OCI-LY7 (cell line): ENCODE data around the gene SLC4A3. TPM values are rescaled to one million over a fixed set of nuclear protein-coding genes. Genes with fewer than 3 reads are reported as not detected.

ENCODE experiments used
- BruUV-seq: library from RNA; stranded (reverse); fragments of 400-500 nt; replicated peaks from 2 replicates; lab custom pipeline; 2021; lab: Mats Ljungman, UMichigan
- CTCF ChIA-PET: fragments of 300-600 bp; sonication (Branson Sonifier 250); formaldehyde crosslinking; loops from one replicate; lab custom pipeline; 2022; ENCODE audit warnings: antibody characterized with exemption; ENCODE audit not compliant: unreplicated experiment; lab: Charles Lee
- POLR2A ChIA-PET: fragments of 300-600 bp; sonication (Branson Sonifier 250); formaldehyde crosslinking; loops from one replicate; lab custom pipeline; 2022; ENCODE audit warnings: antibody characterized with exemption; lab: Charles Lee
- DNase-seq: peaks from one replicate; pipeline ENCODE4 v3.0.0-alpha.2; 2015; ENCODE audit warnings: low spot score
- H2AFZ ChIP-seq: fragments of 200-600 bp; sonication (generic), shearing (Covaris generic); 2 replicates; pipeline ENCODE4 v1.6.1; 2014; ENCODE audit warnings: mild to moderate bottlenecking, antibody characterized with exemption, low read length, moderate library complexity
- H3K27ac ChIP-seq: fragments of 200-600 bp; sonication (generic); 2 replicates; pipeline ENCODE4 v1.5.1; 2014; ENCODE audit warnings: mixed run types, low read depth, mild to moderate bottlenecking, moderate library complexity, low read length, inconsistent platforms; ENCODE audit not compliant: poor library complexity, severe bottlenecking
- H3K36me3 ChIP-seq: fragments of 200-600 bp; sonication (generic); 2 replicates; pipeline ENCODE4 v1.6.1; 2014; ENCODE audit warnings: mild to moderate bottlenecking, antibody characterized with exemption, low read length, moderate library complexity, mixed read lengths; ENCODE audit not compliant: insufficient read depth
- H3K4me1 ChIP-seq: fragments of 200-600 bp; sonication (generic); 2 replicates; pipeline ENCODE4 v1.5.1; 2014; ENCODE audit warnings: mild to moderate bottlenecking, low read length; ENCODE audit not compliant: insufficient read depth, poor library complexity, severe bottlenecking
- H3K4me2 ChIP-seq: fragments of 200-600 bp; sonication (generic); 2 replicates; pipeline ENCODE4 v1.6.1; 2014; ENCODE audit warnings: mild to moderate bottlenecking, low read length
- H3K4me3 ChIP-seq: fragments of 200-600 bp; sonication (generic); 2 replicates; pipeline ENCODE4 v1.5.1; 2014; ENCODE audit warnings: mild to moderate bottlenecking, low read depth, low read length; ENCODE audit not compliant: poor library complexity, severe bottlenecking
- H3K79me2 ChIP-seq: fragments of 200-600 bp; sonication (generic); 2 replicates; pipeline ENCODE4 v1.6.1; 2016; ENCODE audit warnings: low read depth, mild to moderate bottlenecking, low read length, moderate library complexity, mixed read lengths; ENCODE audit not compliant: insufficient read depth
- H3K9me2 ChIP-seq: fragments of 200-600 bp; sonication (generic); 2 replicates; pipeline ENCODE4 v1.6.1; 2016; ENCODE audit warnings: mild to moderate bottlenecking, low read length, mixed read lengths; ENCODE audit not compliant: insufficient read depth
- H3K9me3 ChIP-seq: fragments of 200-600 bp; sonication (generic); 2 replicates; pipeline ENCODE4 v1.6.1; 2014; ENCODE audit warnings: mild to moderate bottlenecking, mixed run types, low read length, mixed read lengths
- H4K20me1 ChIP-seq: fragments of 200-600 bp; sonication (generic); 2 replicates; pipeline ENCODE4 v1.6.1; 2014; ENCODE audit warnings: mild to moderate bottlenecking, antibody characterized with exemption, low read length, moderate library complexity, mixed read lengths; ENCODE audit not compliant: insufficient read depth
- CTCF ChIP-seq: fragments of 200-600 bp; sonication (generic); conservative IDR thresholded peaks from 2 replicates; pipeline ENCODE4 v1.5.1; 2014; ENCODE audit warnings: mild to moderate bottlenecking, antibody characterized with exemption, low read length, moderate library complexity, mixed read lengths
- EZH2phosphoT487 ChIP-seq: fragments of 200-600 bp; sonication (generic); IDR thresholded peaks from 2 replicates; pipeline ENCODE4 v1.6.1; 2018; ENCODE audit warnings: low read depth, borderline replicate concordance, mild to moderate bottlenecking, mixed run types, antibody characterized with exemption, low read length, moderate library complexity, mixed read lengths
- intact Hi-C: fragments of 100-400 bp; cut with micrococcal nuclease; formaldehyde crosslinking; loops from one replicate; pipeline ENCODE4 v1.10.0; 2022; ENCODE audit not compliant: unreplicated experiment
- total RNA-seq, 2 experiments: library from RNA; depleted of rRNA in 1 of 2; stranded (reverse); fragments of >200 nt in 1 of 2; shearing (Covaris generic) in 1 of 2; gene quantifications; 2 replicates each; pipeline ENCODE4 v1.2.3, GENCODE V29; 2014 to 2022

SLC4A3 gene
- total RNA-seq, 2 experiments from 2014 or later, result not detected

GRCh38 chr2:219613461-219614070 is 13.9 kb upstream of the SLC4A3 start:
- intact Hi-C loops, result no loop called here
- Histone ChIP-seq H4K20me1 (no peaks in the 10 kb centered on the region), H3K36me3 (peaks cover 17% of the 10 kb centered on the region; the same call in 1 of the 2 replicates), H3K9me3 (no peaks in the 10 kb centered on the region), H3K27ac (no peak overlapping the region), H3K79me2 (no peaks in the 10 kb centered on the region), H3K4me1 (peaks cover 6% of the 10 kb centered on the region), H2AFZ (no peak overlapping the region), H3K4me3 (no peak overlapping the region), H3K4me2 (no peak overlapping the region), H3K9me2 (no peaks in the 10 kb centered on the region)
- ChIA-PET CTCF (no interaction called here), POLR2A (no interaction called here)
- DNase-seq, result no peak
- no peak for TF ChIP-seq CTCF
- TF ChIP-seq EZH2phosphoT487, result no peak
- no TSS peak for BruUV-seq

GRCh38 chr2:219614076-219614860 is 13.2 kb upstream of the SLC4A3 start:
- peaks cover 6% of the 10 kb centered on the region for H3K4me1 ChIP-seq
- peaks cover 17% of the 10 kb centered on the region; the same call in 1 of the 2 replicates for H3K36me3 ChIP-seq
- CTCF ChIA-PET, result interaction anchor here (0.6 kb wide), 1 partner anchor 1208 kb away, joined by 3 read pairs; no protein-coding TSS in a partner anchor
- no peak overlapping the region for H2AFZ ChIP-seq
- no TSS peak for BruUV-seq
- no peak for DNase-seq
- no peak overlapping the region for H3K27ac ChIP-seq
- H3K4me3 ChIP-seq, result no peak overlapping the region
- H3K9me3 ChIP-seq, result no peaks in the 10 kb centered on the region
- H4K20me1 ChIP-seq, result no peaks in the 10 kb centered on the region
- no peak for TF ChIP-seq EZH2phosphoT487
- no peak for TF ChIP-seq CTCF
- H3K79me2 ChIP-seq, result no peaks in the 10 kb centered on the region
- POLR2A ChIA-PET, result no interaction called here
- intact Hi-C loops, result no loop called here
- H3K4me2 ChIP-seq, result no peak overlapping the region
- no peaks in the 10 kb centered on the region for H3K9me2 ChIP-seq
